Kidney (tissue), 14 donors: ENCODE results near the gene SYNGR4. TPM values are rescaled to one million over a fixed set of nuclear protein-coding genes. Genes with fewer than 3 reads are reported as not detected.
A peak's percentile ranks its signal among the peaks of the same experiment; 100 is the strongest.

Experiments used
- DNase-seq, 5 donors: peaks; one replicate each; pipeline ENCODE4 v3.0.0-alpha.2; 2013 to 2020
- FAIRE-seq: peaks from 2 replicates; lab custom pipeline; 2012; peaks lifted over from hg19 to GRCh38; lab: Jason Lieb, UNC
- H3K27ac ChIP-seq, 2 donors: one replicate each; pipeline ENCODE4 v1.7.0; 2013; ENCODE audit warnings: low read depth in 2 of 2, low read length in 2 of 2, inconsistent platforms in 1 of 2
- H3K27me3 ChIP-seq: one replicate; pipeline ENCODE4 v1.7.1; 2013; ENCODE audit warnings: low read length, inconsistent platforms; ENCODE audit not compliant: control insufficient read depth, insufficient read depth
- H3K36me3 ChIP-seq, 3 donors: one replicate each; pipeline versions ENCODE4 v1.7.0 to v1.7.1; 2013; ENCODE audit warnings: low read length in 3 of 3, control low read depth in 1 of 3, inconsistent platforms in 1 of 3; ENCODE audit not compliant: insufficient read depth in 3 of 3, control insufficient read depth in 2 of 3
- H3K4me1 ChIP-seq, 3 donors: one replicate each; pipeline versions ENCODE4 v1.7.0 to v1.7.1; 2013; ENCODE audit warnings: low read length in 3 of 3, inconsistent platforms in 1 of 3, low read depth in 1 of 3; ENCODE audit not compliant: control insufficient read depth in 2 of 3, insufficient read depth in 2 of 3
- H3K4me3 ChIP-seq, 3 donors: one replicate each; pipeline versions ENCODE4 v1.7.0 to v1.8.1; 2013; ENCODE audit warnings: low read length in 3 of 3, control low read depth in 1 of 3, inconsistent platforms in 1 of 3
- H3K9ac ChIP-seq, 3 donors: one replicate each; pipeline versions ENCODE4 v1.7.0 to v1.7.1; 2013; ENCODE audit warnings: low read length in 3 of 3, control low read depth in 1 of 3, inconsistent platforms in 1 of 3
- H3K9me3 ChIP-seq, 3 donors: one replicate each; pipeline versions ENCODE4 v1.7.0 to v1.7.1; 2013; ENCODE audit warnings: low read length in 3 of 3, control low read depth in 1 of 3, inconsistent platforms in 1 of 3; ENCODE audit not compliant: control insufficient read depth in 2 of 3, insufficient read depth in 1 of 3
- intact Hi-C: fragments of 100-400 bp; cut with DNase I; formaldehyde crosslinking; loops from one replicate; pipeline ENCODE4 v1.11.1; 2022
- polyA plus RNA-seq: library from polyadenylated mRNA; stranded (reverse); fragments of 350-450 nt; fragmentation: Illumina TruSeq; extraction: RNeasy Lipid Tissue Mini Kit (QIAGEN cat#74804); gene quantifications from one replicate; pipeline ENCODE4 v1.2.3, GENCODE V29; 2014; ENCODE audit warnings: low read depth, low replicate concordance; ENCODE audit not compliant: insufficient read depth
- total RNA-seq: library from RNA; stranded (reverse); fragmentation: NEBNext Ultra II Directional; extraction: Animal tissue kit (Norgen Biotek cat#: 25700); gene quantifications from one replicate; pipeline ENCODE4 v1.2.1, GENCODE V29; 2021
- TF ChIP-seq, protein P1 (sequence below): IDR thresholded peaks from 3 replicates; pipeline ENCODE4 v1.5.1; 2012; ENCODE audit warnings: mild to moderate bottlenecking, moderate library complexity, borderline replicate concordance; ENCODE audit not compliant: insufficient read depth; ENCODE audit errors: extremely low read depth
- donor health status: control.
- donor health status: control.
- donor health status: control.
- donor health status: control.
- donor health status: control.
- donor health status: DM: yes; HTN: yes; CAD: no.
- donor health status: Normal renal cell carcinoma (clear cell type).

SYNGR4 gene
- total and polyA plus RNA-seq, 2 donors from 2014 or later = not detected

- intact Hi-C loops = no loop called here
- Histone ChIP-seq H3K36me3 (no peaks in the 10 kb centered on the region), H3K9me3 (no peaks in the 10 kb centered on the region), H3K9ac (no peak overlapping the region), H3K4me1 (peaks cover 2 to 18% (median 9%) of the 10 kb centered on the region in 3 donors), H3K27ac (no peak overlapping the region), H3K27me3 (no peaks in the 10 kb centered on the region), H3K4me3 (no peak overlapping the region)
- no peak for FAIRE-seq
- peak in 1 of 5 donors; percentile 54 for DNase-seq
- TF ChIP-seq, protein P1, sequence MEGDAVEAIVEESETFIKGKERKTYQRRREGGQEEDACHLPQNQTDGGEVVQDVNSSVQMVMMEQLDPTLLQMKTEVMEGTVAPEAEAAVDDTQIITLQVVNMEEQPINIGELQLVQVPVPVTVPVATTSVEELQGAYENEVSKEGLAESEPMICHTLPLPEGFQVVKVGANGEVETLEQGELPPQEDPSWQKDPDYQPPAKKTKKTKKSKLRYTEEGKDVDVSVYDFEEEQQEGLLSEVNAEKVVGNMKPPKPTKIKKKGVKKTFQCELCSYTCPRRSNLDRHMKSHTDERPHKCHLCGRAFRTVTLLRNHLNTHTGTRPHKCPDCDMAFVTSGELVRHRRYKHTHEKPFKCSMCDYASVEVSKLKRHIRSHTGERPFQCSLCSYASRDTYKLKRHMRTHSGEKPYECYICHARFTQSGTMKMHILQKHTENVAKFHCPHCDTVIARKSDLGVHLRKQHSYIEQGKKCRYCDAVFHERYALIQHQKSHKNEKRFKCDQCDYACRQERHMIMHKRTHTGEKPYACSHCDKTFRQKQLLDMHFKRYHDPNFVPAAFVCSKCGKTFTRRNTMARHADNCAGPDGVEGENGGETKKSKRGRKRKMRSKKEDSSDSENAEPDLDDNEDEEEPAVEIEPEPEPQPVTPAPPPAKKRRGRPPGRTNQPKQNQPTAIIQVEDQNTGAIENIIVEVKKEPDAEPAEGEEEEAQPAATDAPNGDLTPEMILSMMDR = no peak
Measured at GRCh38 chr19:48318286-48318987, 45.7 kb upstream of the SYNGR4 start.

DNA sequence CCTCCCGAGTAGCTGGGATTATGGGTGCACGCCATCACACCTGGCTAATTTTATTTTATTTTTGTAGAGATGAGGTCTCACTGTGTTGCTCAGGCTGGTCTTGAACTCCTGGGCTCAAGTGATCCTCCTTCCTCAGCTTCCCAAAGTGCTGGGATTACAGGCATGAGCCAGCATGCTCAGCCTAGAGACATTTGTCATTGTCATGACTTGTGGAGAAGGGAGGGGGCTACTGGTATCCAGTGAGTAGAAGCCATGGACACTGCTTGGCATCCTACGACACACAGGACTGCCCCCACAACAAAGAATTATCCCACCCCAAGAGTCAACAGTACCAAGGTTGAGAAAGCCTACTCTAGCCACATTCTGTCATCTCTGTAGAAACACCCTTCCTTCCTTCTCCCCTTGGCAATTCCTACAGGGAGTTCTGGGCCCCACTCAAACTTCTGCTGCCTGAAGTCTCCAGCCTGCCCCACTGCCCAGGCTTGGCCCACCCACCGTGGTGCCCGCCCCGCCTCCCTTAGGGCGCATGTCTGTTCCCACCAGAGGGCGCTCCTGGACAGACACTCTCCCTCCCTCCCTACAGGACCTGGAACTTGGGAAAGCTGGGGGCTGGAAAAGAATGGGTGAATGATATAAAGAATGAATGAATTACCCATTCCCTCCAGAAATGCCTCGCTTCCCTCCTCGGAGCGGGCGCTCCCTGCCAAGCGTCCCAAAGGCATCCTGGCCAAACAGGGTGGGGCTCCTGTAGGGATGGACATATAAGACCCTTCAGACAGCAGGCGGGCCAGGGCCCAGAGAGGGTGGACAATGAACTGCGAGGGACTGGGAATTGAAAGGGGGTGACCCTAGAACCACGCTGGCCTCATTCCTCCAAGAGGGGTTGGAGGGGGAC, 44.3 kb upstream of the SYNGR4 start:
- Histone ChIP-seq H3K9me3 (no peaks in the 10 kb centered on the region), H3K27ac (peak overlapping the region in 1 of 2 donors; percentile 5), H3K9ac (no peak overlapping the region), H3K4me3 (no peak overlapping the region), H3K27me3 (no peaks in the 10 kb centered on the region), H3K4me1 (peaks cover 2 to 18% (median 9%) of the 10 kb centered on the region in 3 donors), H3K36me3 (no peaks in the 10 kb centered on the region)
- TF ChIP-seq, protein P1 = peak; percentile 74
- no peak for FAIRE-seq
- DNase-seq = peak; percentile 75 to 89 (median 84)
- intact Hi-C loops = no loop called here

- TF ChIP-seq, protein P1 = no peak
- Histone ChIP-seq H3K4me3 (peak overlapping the region; percentile 69 to 77 (median 73)), H3K9ac (peak overlapping the region; percentile 67 to 89 (median 87)), H3K4me1 (peaks cover 2 to 21% (median 9%) of the 10 kb centered on the region in 3 donors), H3K27me3 (no peaks in the 10 kb centered on the region), H3K27ac (peak overlapping the region; percentile 98 to 99), H3K36me3 (no peaks in the 10 kb centered on the region), H3K9me3 (no peaks in the 10 kb centered on the region)
- FAIRE-seq = no peak
- intact Hi-C loops = no loop called here
- DNase-seq = peak; percentile 97 to 99 (median 98)
Measured at GRCh38 chr19:48321372-48321621, 42.9 kb upstream of the SYNGR4 start.
